ENCODE data around the gene CSNK1G1. TPM values are rescaled to one million over a fixed set of nuclear protein-coding genes. Genes with fewer than 3 reads are reported as not detected.

Gene CSNK1G1
- total RNA-seq, 1 experiment from 2014 or later: 23.9 TPM

DNA sequence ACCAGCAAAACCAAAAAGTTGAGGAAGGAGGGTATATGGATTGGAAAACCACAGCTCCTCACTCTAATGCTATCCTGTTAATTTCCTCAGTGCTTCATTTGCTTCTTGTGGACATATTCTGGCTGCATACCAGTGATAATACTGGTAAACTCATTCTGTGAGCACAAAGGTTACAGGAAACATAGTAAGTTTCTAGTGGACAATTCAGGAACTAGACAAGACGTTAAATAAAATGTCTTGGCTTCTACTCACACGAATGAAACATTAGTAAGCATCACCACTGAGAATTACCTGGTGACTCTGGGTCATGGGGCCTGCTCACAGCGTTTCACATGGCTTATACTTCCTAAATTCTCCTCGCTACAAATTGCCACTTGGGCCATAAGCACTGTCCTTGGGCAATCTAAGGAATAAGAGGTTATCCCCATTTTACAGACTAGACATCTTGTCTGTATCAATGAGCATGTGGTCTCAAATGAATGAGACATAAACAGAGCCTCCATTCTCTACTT is 173.1 kb downstream of the CSNK1G1 start:
- Mint-ChIP-seq H3K4me1 (ENCODE audit: low read depth, unreplicated experiment) (no peaks in the 10 kb centered on the region), H3K4me3 (ENCODE audit: low read depth, unreplicated experiment) (no peak overlapping the region), H3K36me3 (ENCODE audit: insufficient read depth, unreplicated experiment) (peaks cover 5% of the 10 kb centered on the region), H3K27me3 (ENCODE audit: unreplicated experiment) (no peaks in the 10 kb centered on the region), H3K27ac (ENCODE audit: unreplicated experiment) (no peak overlapping the region), H3K9me3 (ENCODE audit: low read depth, unreplicated experiment) (no peaks in the 10 kb centered on the region)
- no peak for DNase-seq
- TF ChIP-seq, protein P1, sequence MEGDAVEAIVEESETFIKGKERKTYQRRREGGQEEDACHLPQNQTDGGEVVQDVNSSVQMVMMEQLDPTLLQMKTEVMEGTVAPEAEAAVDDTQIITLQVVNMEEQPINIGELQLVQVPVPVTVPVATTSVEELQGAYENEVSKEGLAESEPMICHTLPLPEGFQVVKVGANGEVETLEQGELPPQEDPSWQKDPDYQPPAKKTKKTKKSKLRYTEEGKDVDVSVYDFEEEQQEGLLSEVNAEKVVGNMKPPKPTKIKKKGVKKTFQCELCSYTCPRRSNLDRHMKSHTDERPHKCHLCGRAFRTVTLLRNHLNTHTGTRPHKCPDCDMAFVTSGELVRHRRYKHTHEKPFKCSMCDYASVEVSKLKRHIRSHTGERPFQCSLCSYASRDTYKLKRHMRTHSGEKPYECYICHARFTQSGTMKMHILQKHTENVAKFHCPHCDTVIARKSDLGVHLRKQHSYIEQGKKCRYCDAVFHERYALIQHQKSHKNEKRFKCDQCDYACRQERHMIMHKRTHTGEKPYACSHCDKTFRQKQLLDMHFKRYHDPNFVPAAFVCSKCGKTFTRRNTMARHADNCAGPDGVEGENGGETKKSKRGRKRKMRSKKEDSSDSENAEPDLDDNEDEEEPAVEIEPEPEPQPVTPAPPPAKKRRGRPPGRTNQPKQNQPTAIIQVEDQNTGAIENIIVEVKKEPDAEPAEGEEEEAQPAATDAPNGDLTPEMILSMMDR (IDR thresholded peaks at IDR 0.05; ENCODE audit: unreplicated experiment): no peak
- intact Hi-C loops (cut with micrococcal nuclease; ENCODE audit: unreplicated experiment): no loop called here
- no TSS peak for BruUV-seq (replicated peaks)
- CTCF ChIA-PET: interaction anchor here (0.6 kb wide), 1 partner anchor 213 kb away, joined by 4 read pairs; no protein-coding TSS in a partner anchor

DNA sequence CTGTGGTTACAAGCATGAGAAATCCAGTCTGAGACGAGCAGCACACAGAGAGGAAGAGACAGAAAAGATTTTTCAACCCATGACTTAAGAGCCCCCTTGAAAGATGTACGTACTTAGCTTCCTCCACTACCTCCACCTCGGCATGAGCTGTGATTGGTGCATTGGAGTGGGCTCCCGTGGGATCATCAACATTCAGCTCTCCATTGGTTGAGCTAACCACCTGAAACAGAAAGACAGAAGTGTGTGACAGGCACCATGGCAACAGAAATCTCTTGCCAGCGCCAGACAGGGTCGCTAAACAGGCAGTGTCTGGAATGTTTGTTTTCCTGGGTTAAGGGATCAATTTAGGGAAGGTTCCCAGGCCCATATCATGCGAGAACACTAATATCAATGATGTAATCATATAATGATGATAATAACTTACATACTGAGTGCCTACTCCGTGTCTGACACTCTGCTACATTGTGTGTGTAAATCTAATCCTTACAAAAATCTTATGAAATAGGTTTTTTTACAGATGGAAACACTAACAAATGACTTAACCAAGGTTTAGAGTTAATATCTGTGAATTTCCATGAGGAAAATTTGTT is 175.6 kb downstream of the CSNK1G1 start:
- intact Hi-C loops (cut with micrococcal nuclease; ENCODE audit: unreplicated experiment): no loop called here
- no peak for DNase-seq
- Mint-ChIP-seq H3K4me3 (ENCODE audit: low read depth, unreplicated experiment) (no peak overlapping the region), H3K27ac (ENCODE audit: unreplicated experiment) (no peak overlapping the region), H3K36me3 (ENCODE audit: insufficient read depth, unreplicated experiment) (peaks cover 5% of the 10 kb centered on the region), H3K9me3 (ENCODE audit: low read depth, unreplicated experiment) (no peaks in the 10 kb centered on the region), H3K27me3 (ENCODE audit: unreplicated experiment) (no peaks in the 10 kb centered on the region), H3K4me1 (ENCODE audit: low read depth, unreplicated experiment) (no peaks in the 10 kb centered on the region)
- no TSS peak for BruUV-seq (replicated peaks)
- TF ChIP-seq, protein P1 (IDR thresholded peaks at IDR 0.05; ENCODE audit: unreplicated experiment): no peak
- CTCF ChIA-PET: no interaction called here

DNA sequence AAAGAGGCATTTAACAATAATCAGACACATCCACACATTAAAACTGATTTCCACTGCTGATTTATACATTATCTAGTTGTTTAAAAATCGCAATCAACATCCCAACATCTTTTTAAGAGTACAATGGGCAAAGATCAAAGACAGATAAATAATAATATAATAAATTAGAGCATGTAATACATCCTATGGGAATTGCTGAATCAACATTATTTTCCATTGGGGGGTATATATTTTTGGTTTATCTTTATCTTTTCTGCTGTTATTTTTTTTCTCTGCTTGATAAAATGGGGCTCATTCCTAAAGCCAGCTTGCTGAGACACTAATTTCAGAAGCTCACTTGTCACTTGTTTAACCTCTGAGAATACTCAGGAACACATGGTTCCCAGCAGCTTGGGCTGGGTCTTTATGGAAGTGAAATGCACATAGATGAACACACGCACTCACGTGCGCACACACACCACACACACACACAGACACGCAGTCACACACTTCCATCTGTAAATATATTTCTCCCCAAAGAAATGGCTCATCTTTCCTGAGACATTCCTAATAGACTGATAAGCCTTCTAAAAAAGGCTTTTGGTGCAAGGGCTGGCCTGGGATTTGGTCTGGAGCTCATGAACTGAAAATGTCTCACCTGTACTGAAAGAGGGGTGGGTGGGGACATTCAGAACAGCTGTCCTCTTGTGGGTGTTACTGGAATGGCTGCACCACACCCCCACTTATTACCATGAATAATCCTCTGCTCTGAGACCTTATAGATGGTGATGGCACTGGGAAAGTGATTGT is 189.7 kb downstream of the CSNK1G1 start:
- intact Hi-C loops (cut with micrococcal nuclease; ENCODE audit: unreplicated experiment): no loop called here
- Mint-ChIP-seq H3K27me3 (ENCODE audit: unreplicated experiment) (no peaks in the 10 kb centered on the region), H3K36me3 (ENCODE audit: insufficient read depth, unreplicated experiment) (peaks cover 28% of the 10 kb centered on the region), H3K27ac (ENCODE audit: unreplicated experiment) (no peak overlapping the region), H3K4me1 (ENCODE audit: low read depth, unreplicated experiment) (peaks cover 13% of the 10 kb centered on the region), H3K9me3 (ENCODE audit: low read depth, unreplicated experiment) (no peaks in the 10 kb centered on the region), H3K4me3 (ENCODE audit: low read depth, unreplicated experiment) (no peak overlapping the region)
- TF ChIP-seq, protein P1 (IDR thresholded peaks at IDR 0.05; ENCODE audit: unreplicated experiment): no peak
- BruUV-seq (replicated peaks): no TSS peak
- CTCF ChIA-PET: no interaction called here
- DNase-seq: no peak

DNA sequence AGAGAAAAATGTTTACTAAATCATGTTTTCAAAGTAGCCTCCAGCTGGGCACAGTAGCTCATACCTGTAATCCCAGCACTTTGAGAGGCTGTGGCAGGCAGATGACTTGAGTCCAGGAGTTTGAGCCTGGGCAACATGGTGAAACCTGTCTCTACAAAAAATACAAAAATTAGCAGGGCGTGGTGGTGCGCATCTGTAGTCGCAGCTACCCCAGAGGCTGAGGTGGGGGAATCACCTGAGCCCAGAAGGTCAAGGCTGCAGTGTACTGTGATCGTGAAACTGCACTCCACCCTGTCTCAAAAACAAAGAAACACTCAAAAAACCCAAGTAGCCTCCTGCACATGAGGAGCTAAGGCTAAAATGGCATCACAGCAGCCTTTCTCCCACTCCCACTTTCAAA is 191.5 kb downstream of the CSNK1G1 start:
- Mint-ChIP-seq H3K9me3 (ENCODE audit: low read depth, unreplicated experiment) (no peaks in the 10 kb centered on the region), H3K36me3 (ENCODE audit: insufficient read depth, unreplicated experiment) (peaks cover 47% of the 10 kb centered on the region), H3K27me3 (ENCODE audit: unreplicated experiment) (no peaks in the 10 kb centered on the region), H3K4me1 (ENCODE audit: low read depth, unreplicated experiment) (peaks cover 22% of the 10 kb centered on the region), H3K27ac (ENCODE audit: unreplicated experiment) (no peak overlapping the region), H3K4me3 (ENCODE audit: low read depth, unreplicated experiment) (no peak overlapping the region)
- CTCF ChIA-PET: no interaction called here
- DNase-seq: no peak
- TF ChIP-seq, protein P1 (IDR thresholded peaks at IDR 0.05; ENCODE audit: unreplicated experiment): no peak
- no TSS peak for BruUV-seq (replicated peaks)
- intact Hi-C loops (cut with micrococcal nuclease; ENCODE audit: unreplicated experiment): no loop called here
